H1 (cell line): Measurements from ENCODE around the gene NRXN2. TPM values are rescaled to one million over a fixed set of nuclear protein-coding genes. Genes with fewer than 3 reads are reported as not detected.

Experiments
- CTCF ChIA-PET: fragments of 300-600 bp; sonication (Branson Sonifier 250); formaldehyde crosslinking; loops from one replicate; lab custom pipeline; 2021; ENCODE audit not compliant: partially characterized antibody; lab: Charles Lee
- POLR2A ChIA-PET: fragments of 300-600 bp; sonication (Branson Sonifier 250); formaldehyde crosslinking; loops from one replicate; lab custom pipeline; 2021; ENCODE audit warnings: inconsistent platforms; ENCODE audit not compliant: partially characterized antibody; lab: Charles Lee
- DNase-seq, 2 experiments: peaks; one replicate each; pipeline versions ENCODE4 v3.0.0 to v3.0.0-alpha.2; 2010 to 2022; ENCODE audit warnings: low spot score in 2 of 2, low read depth in 1 of 2, mixed read lengths in 1 of 2
- FAIRE-seq: peaks from 2 replicates; lab custom pipeline; 2011; peaks lifted over from hg19 to GRCh38; lab: Jason Lieb, UNC
- H2AFZ ChIP-seq: 2 replicates; pipeline ENCODE4 v1.8.1; 2012; ENCODE audit warnings: low read length, inconsistent platforms
- H2AK5ac ChIP-seq: 2 replicates; pipeline ENCODE4 v1.6.1; 2013; ENCODE audit warnings: low read depth, low read length
- H2BK120ac ChIP-seq: replicated peaks from 2 replicates; pipeline ENCODE3; 2013; ENCODE audit warnings: low read depth, low read length, inconsistent platforms
- H2BK12ac ChIP-seq: 2 replicates; pipeline ENCODE4 v1.6.1; 2013; ENCODE audit warnings: low read depth, low read length
- H2BK15ac ChIP-seq: 2 replicates; pipeline ENCODE4 v1.6.1; 2013; ENCODE audit warnings: low read length
- H2BK20ac ChIP-seq: 2 replicates; pipeline ENCODE4 v1.6.1; 2013; ENCODE audit warnings: low read length
- H2BK5ac ChIP-seq: 2 replicates; pipeline ENCODE4 v1.6.1; 2013; ENCODE audit warnings: low read depth, low read length
- H3K14ac ChIP-seq: 2 replicates; pipeline ENCODE4 v1.6.1; 2013; ENCODE audit warnings: inconsistent platforms; ENCODE audit not compliant: insufficient read length
- H3K18ac ChIP-seq: 2 replicates; pipeline ENCODE4 v1.6.1; 2013; ENCODE audit warnings: low read length; ENCODE audit errors: extremely low read depth
- H3K23ac ChIP-seq: 2 replicates; pipeline ENCODE4 v1.6.1; 2013; ENCODE audit warnings: inconsistent platforms; ENCODE audit not compliant: insufficient read length
- H3K23me2 ChIP-seq: 2 replicates; pipeline ENCODE4 v1.6.1; 2013; ENCODE audit warnings: low read depth, low read length
- H3K27ac ChIP-seq: 2 replicates; pipeline ENCODE4 v1.6.1; 2011; ENCODE audit warnings: low read depth, low read length, inconsistent platforms
- H3K27me3 ChIP-seq, 4 experiments: replicated peaks in 1 of 4; 1 replicate in 1 of 4; 2 replicates in 3 of 4; pipeline versions ENCODE4 v1.6.1 to v1.8.1; 2011 to 2013; ENCODE audit warnings: low read length in 3 of 4, mild to moderate bottlenecking in 3 of 4, inconsistent platforms in 2 of 4, mixed read lengths in 2 of 4, moderate library complexity in 1 of 4; ENCODE audit not compliant: control insufficient read depth in 3 of 4, insufficient read depth in 3 of 4; ENCODE audit errors: extremely low read depth in 1 of 4
- H3K36me3 ChIP-seq, 4 experiments: 2 replicates each; pipeline versions ENCODE4 v1.6.1 to v1.8.1; 2011 to 2013; ENCODE audit warnings: mild to moderate bottlenecking in 4 of 4, low read length in 3 of 4, moderate library complexity in 2 of 4, control low read depth in 1 of 4, inconsistent platforms in 1 of 4; ENCODE audit not compliant: insufficient read depth in 4 of 4, control insufficient read depth in 2 of 4
- H3K4ac ChIP-seq: replicated peaks from 2 replicates; pipeline ENCODE3; 2013; ENCODE audit warnings: low read length, low read depth, mixed read lengths, inconsistent platforms; ENCODE audit not compliant: insufficient read length
- H3K4me1 ChIP-seq, 4 experiments: replicated peaks in 1 of 4; 1 replicate in 1 of 4; 2 replicates in 3 of 4; pipeline versions ENCODE4 v1.6.1 to v1.8.1; 2011 to 2013; ENCODE audit warnings: low read length in 3 of 4, inconsistent platforms in 2 of 4, mixed read lengths in 1 of 4; ENCODE audit not compliant: insufficient read depth in 4 of 4, control insufficient read depth in 3 of 4
- H3K4me2 ChIP-seq, 2 experiments: 2 replicates each; pipeline versions ENCODE4 v1.6.1 to v1.8.1; 2011 to 2013; ENCODE audit warnings: low read depth in 2 of 2, low read length in 2 of 2, control low read depth in 1 of 2, inconsistent platforms in 1 of 2, mild to moderate bottlenecking in 1 of 2; ENCODE audit not compliant: insufficient read depth in 1 of 2
- H3K4me3 ChIP-seq, 4 experiments: fragments of 200-600, 300-600 bp in 1 of 4; sonication (generic), shearing (Covaris generic), sonication (Bioruptor Twin) in 1 of 4; 2 replicates each; pipeline versions ENCODE4 v1.5.1 to v1.8.1; 2011 to 2016; ENCODE audit warnings: low read length in 4 of 4, low read depth in 3 of 4, control low read depth in 2 of 4, inconsistent platforms in 2 of 4, mild to moderate bottlenecking in 2 of 4, mixed read lengths in 1 of 4, moderate library complexity in 1 of 4; ENCODE audit not compliant: insufficient read depth in 2 of 4; ENCODE audit errors: extremely low read depth in 1 of 4
- H3K56ac ChIP-seq: replicated peaks from 2 replicates; pipeline ENCODE3; 2013; ENCODE audit warnings: low read depth, mild to moderate bottlenecking, mixed read lengths, low read length, inconsistent platforms; ENCODE audit not compliant: insufficient read length
- H3K79me1 ChIP-seq: 2 replicates; pipeline ENCODE4 v1.6.1; 2013; ENCODE audit warnings: low read depth, low read length, control low read depth
- H3K79me2 ChIP-seq, 2 experiments: 2 replicates each; pipeline versions ENCODE4 v1.6.1 to v1.8.1; 2012 to 2013; ENCODE audit warnings: low read length in 2 of 2, mild to moderate bottlenecking in 2 of 2, inconsistent platforms in 1 of 2; ENCODE audit not compliant: insufficient read depth in 2 of 2, control insufficient read depth in 1 of 2
- H3K9ac ChIP-seq, 4 experiments: replicated peaks in 1 of 4; 1 replicate in 1 of 4; 2 replicates in 3 of 4; pipeline versions ENCODE4 v1.6.1 to v1.8.1; 2011 to 2013; ENCODE audit warnings: low read depth in 3 of 4, low read length in 3 of 4, control low read depth in 2 of 4, mild to moderate bottlenecking in 2 of 4, moderate library complexity in 2 of 4, inconsistent platforms in 1 of 4; ENCODE audit errors: extremely low read depth in 1 of 4
- H3K9me3 ChIP-seq, 2 experiments: 2 replicates each; pipeline versions ENCODE4 v1.6.1 to v1.8.1; 2012 to 2013; ENCODE audit warnings: mild to moderate bottlenecking in 2 of 2, moderate library complexity in 2 of 2, control low read depth in 1 of 2, inconsistent platforms in 1 of 2, low read depth in 1 of 2, low read length in 1 of 2, mixed read lengths in 1 of 2; ENCODE audit not compliant: insufficient read depth in 2 of 2
- H4K20me1 ChIP-seq, 2 experiments: replicated peaks in 1 of 2; 2 replicates each; pipeline versions ENCODE3 to v1.8.1; 2011 to 2013; ENCODE audit warnings: inconsistent platforms in 2 of 2, low read length in 2 of 2, mild to moderate bottlenecking in 1 of 2; ENCODE audit not compliant: insufficient read depth in 2 of 2, control insufficient read depth in 1 of 2
- H4K5ac ChIP-seq: 2 replicates; pipeline ENCODE4 v1.6.1; 2013; ENCODE audit warnings: low read length, low read depth, mixed read lengths, inconsistent platforms; ENCODE audit not compliant: insufficient read length
- H4K8ac ChIP-seq: 2 replicates; pipeline ENCODE4 v1.8.0; 2013; ENCODE audit warnings: mild to moderate bottlenecking, moderate library complexity, low read length, inconsistent platforms; ENCODE audit not compliant: insufficient read depth; ENCODE audit errors: extremely low read depth
- H4K91ac ChIP-seq: replicated peaks from 2 replicates; pipeline ENCODE3; 2013; ENCODE audit warnings: low read length, mixed read lengths, inconsistent platforms; ENCODE audit not compliant: insufficient read length
- ATF3 ChIP-seq: IDR thresholded peaks from 2 replicates; pipeline ENCODE4 v1.6.1; 2011; ENCODE audit warnings: low read depth, mild to moderate bottlenecking, low read length; ENCODE audit not compliant: insufficient read depth
- CHD1 ChIP-seq: IDR thresholded peaks from 2 replicates; pipeline ENCODE4 v1.6.1; 2012; ENCODE audit warnings: low read depth, low read length, improper control_type of control experiment
- EZH2 ChIP-seq: fragments of 200-600 bp; sonication (generic); IDR thresholded peaks from 2 replicates; pipeline ENCODE4 v1.7.1; 2012; ENCODE audit warnings: low read depth, mild to moderate bottlenecking, moderate library complexity, low read length, inconsistent platforms; ENCODE audit not compliant: severe bottlenecking
- GABPA ChIP-seq: IDR thresholded peaks from 2 replicates; pipeline ENCODE4 v1.6.1; 2011; ENCODE audit warnings: mild to moderate bottlenecking, low read length, moderate library complexity, borderline replicate concordance; ENCODE audit not compliant: insufficient read depth
- JUN ChIP-seq: IDR thresholded peaks from 2 replicates; pipeline ENCODE4 v1.6.1; 2011; ENCODE audit warnings: low read depth, mild to moderate bottlenecking, improper control_type of control experiment, low read length
- JUND ChIP-seq: IDR thresholded peaks from 2 replicates; pipeline ENCODE4 v1.6.1; 2011; ENCODE audit warnings: mild to moderate bottlenecking, improper control_type of control experiment, low read length
- POLR2AphosphoS5 ChIP-seq: IDR thresholded peaks from 2 replicates; pipeline ENCODE4 v1.6.1; 2011; ENCODE audit warnings: low read depth, low read length
- POU5F1 ChIP-seq: IDR thresholded peaks from 2 replicates; pipeline ENCODE4 v1.6.1; 2011; ENCODE audit warnings: low read depth, mild to moderate bottlenecking, low read length, moderate library complexity
- RAD21 ChIP-seq, 2 experiments: IDR thresholded peaks in 1 of 2; conservative IDR thresholded peaks in 1 of 2; 2 replicates each; pipeline ENCODE4 v1.6.1; 2011; ENCODE audit warnings: low read depth in 2 of 2, low read length in 2 of 2, improper control_type of control experiment in 1 of 2, inconsistent platforms in 1 of 2, mild to moderate bottlenecking in 1 of 2, moderate library complexity in 1 of 2
- RNF2 ChIP-seq: fragments of 200-900, 300-1000 bp; sonication (generic); IDR thresholded peaks from 2 replicates; pipeline ENCODE4 v1.7.1; 2016; ENCODE audit warnings: borderline replicate concordance, low read depth, mild to moderate bottlenecking, antibody characterized with exemption, low read length; ENCODE audit not compliant: poor library complexity, severe bottlenecking; ENCODE audit errors: missing control alignments
- TBP ChIP-seq: IDR thresholded peaks from 2 replicates; pipeline ENCODE4 v1.6.1; 2011; ENCODE audit warnings: low read depth, low read length, improper control_type of control experiment
- TCF12 ChIP-seq: IDR thresholded peaks from 2 replicates; pipeline ENCODE4 v1.6.1; 2011; ENCODE audit warnings: low read depth, mild to moderate bottlenecking, low read length
- WGBS, 2 experiments: shearing (Covaris generic) in 1 of 2; methylation state at CpG; one replicate each; pipeline versions ENCODE4 v1.1.6 to v1.1.7; 2013 to 2015; ENCODE audit warnings: low lambda C conversion rate in 2 of 2, mixed read lengths in 2 of 2, inconsistent platforms in 1 of 2, low coverage in 1 of 2, missing lambda C conversion rate in 1 of 2; ENCODE audit not compliant: insufficient replicate concordance in 2 of 2, insufficient coverage in 1 of 2, insufficient read length in 1 of 2; ENCODE audit errors: extremely low coverage in 1 of 2, missing lambda C conversion rate in 1 of 2; 5-methylcytosine and 5-hydroxymethylcytosine counted together
- polyA plus RNA-seq, 7 experiments: library from polyadenylated mRNA; depleted of rRNA in 3 of 7; stranded (reverse) in 5 of 7; unstranded in 2 of 7; fragments of >200 nt in 5 of 7; fragments of 200-250 nt in 2 of 7; gene quantifications; 1 replicate in 5 of 7; 2 replicates in 1 of 7; 4 replicates in 1 of 7; pipeline versions ENCODE4 v1.2.1 to v1.2.3, GENCODE V29; 2011 to 2013; ENCODE audit warnings: missing spikeins in 2 of 7, mixed read lengths in 2 of 7
- total RNA-seq: library from RNA; stranded (reverse); fragmentation: NEBNext Ultra II Directional; extraction: Animal tissue kit (Norgen Biotek cat#: 25700); gene quantifications from 2 replicates; pipeline ENCODE4 v1.2.1, GENCODE V29; 2021

Gene NRXN2
- total and polyA plus RNA-seq, 2 of the 8 experiments (the other 6 are each of a cell fraction or from before 2014, with no cell fraction given), result 1.3 to 11.5 TPM

- no peak overlapping the region for H3K4me2 ChIP-seq
- H2AFZ ChIP-seq, result no peak overlapping the region
- H3K4me1 ChIP-seq, result peaks cover 20 to 48% (median 40%) of the 10 kb centered on the region in 4 experiments
- H3K56ac ChIP-seq, result no peak overlapping the region
- CTCF ChIA-PET, result interaction anchor here (0.6 to 23.6 kb wide), 7 partner anchors 10 to 831 kb away, joined by 3 to 376 read pairs (median 4); partner anchors contain the start of genes RASGRP2 and SF1
- FAIRE-seq, result no peak
- H3K27ac ChIP-seq, result peak overlapping the region; percentile 0; the same call in 1 of the 2 replicates
- no peak overlapping the region for H4K91ac ChIP-seq
- H4K20me1 ChIP-seq, result peaks cover 21 to 37% of the 10 kb centered on the region in 2 experiments
- no peak overlapping the region for H2AK5ac ChIP-seq
- H4K8ac ChIP-seq, result no peak overlapping the region
- no peak overlapping the region for H3K18ac ChIP-seq
- no peak overlapping the region for H3K23ac ChIP-seq
- H3K36me3 ChIP-seq, result peaks cover 49 to 84% (median 72%) of the 10 kb centered on the region in 4 experiments
- no peak overlapping the region for H2BK12ac ChIP-seq
- H2BK5ac ChIP-seq, result peak overlapping the region; percentile 20; the same call in 1 of the 2 replicates
- no peak overlapping the region for H2BK15ac ChIP-seq
- no peak overlapping the region for H3K4me3 ChIP-seq
- H3K9me3 ChIP-seq, result no peaks in the 10 kb centered on the region
- H2BK20ac ChIP-seq, result no peak overlapping the region
- peaks cover 3% of the 10 kb centered on the region for H3K79me1 ChIP-seq
- POLR2A ChIA-PET, result interaction anchor here (0.9 to 42.9 kb wide), 3 partner anchors 1 to 19 kb away, joined by 3 to 1087 read pairs (median 1087); partner anchors contain the start of genes PYGM, RASGRP2 and SF1
- H2BK120ac ChIP-seq, result no peak overlapping the region
- no peak overlapping the region for H3K14ac ChIP-seq
- H3K27me3 ChIP-seq, result no peaks in the 10 kb centered on the region; a peak in 1 of 7 replicates
- H3K4ac ChIP-seq, result no peak overlapping the region
- H3K79me2 ChIP-seq, result peaks cover 0 to 30% of the 10 kb centered on the region in 2 experiments; a peak in 2 of 4 replicates
- 96% methylated on average over 5 of the region's 11 CpGs; no CpG with 5 or more reads in 1 of the 2 experiments for WGBS, 2 experiments
- H4K5ac ChIP-seq, result no peak overlapping the region
- no peaks in the 10 kb centered on the region for H3K23me2 ChIP-seq
- no peak for DNase-seq
- no peak overlapping the region for H3K9ac ChIP-seq
- TF ChIP-seq RNF2 (no peak), GABPA (no peak), TBP (no peak), RAD21 (IDR thresholded peaks at IDR 0.05 in 1 of 2, conservative IDR thresholded peaks at IDR 0.05 in 1 of 2; ENCODE audit: low read depth in 2 of 2, low read length in 2 of 2) (no peak), JUND (no peak), POU5F1 (no peak), POLR2AphosphoS5 (no peak), ATF3 (no peak), EZH2 (no peak), TCF12 (no peak), JUN (no peak), CHD1 (no peak)
Measured at GRCh38 chr11:64766881-64767280, 43.9 kb upstream of the NRXN2 start.
